Motor neuron (in vitro differentiated cells): ENCODE results near the gene LRP2. TPM values are rescaled to one million over a fixed set of nuclear protein-coding genes. Genes with fewer than 3 reads are reported as not detected.
"Not testable (repeated sequence)": the region's sequence is repeated elsewhere in the genome, so short reads cannot be mapped to it uniquely, and the experiment has no call there.

Source experiments
- ATAC-seq, 8 experiments: fragments of 200-7000 bp; cut with Tn5 transposase; replicated peaks in 6 of 8; 2 replicates each; pipeline ENCODE4 v1.8.0; 2021; ENCODE audit warnings: mild to moderate bottlenecking in 8 of 8, moderate library complexity in 8 of 8
- H3K27ac ChIP-seq, 2 donors: fragments of 250-450 bp; sonication (Bioruptor Pico); 2 replicates each; pipeline ENCODE4 v1.9.0; 2021; ENCODE audit warnings: antibody characterized with exemption in 2 of 2, mild to moderate bottlenecking in 2 of 2, moderate library complexity in 1 of 2
- H3K4me1 ChIP-seq, 2 donors: fragments of 250-450 bp; sonication (Bioruptor Pico); replicated peaks in 1 of 2; 2 replicates each; pipeline ENCODE4 v1.6.1; 2021; ENCODE audit warnings: antibody characterized with exemption in 2 of 2, mild to moderate bottlenecking in 2 of 2, moderate library complexity in 1 of 2
- H3K4me3 ChIP-seq, 5 donors: fragments of 250-450 bp; sonication (Bioruptor Pico); 2 replicates each; pipeline ENCODE4 v1.9.0; 2021; ENCODE audit warnings: antibody characterized with exemption in 5 of 5, mild to moderate bottlenecking in 5 of 5, moderate library complexity in 4 of 5
- WGBS, 10 experiments: fragments of 450-650 bp; shearing (Covaris generic); methylation state at CpG; one replicate each; pipeline ENCODE4 v1.0.0; 2022; 5-methylcytosine and 5-hydroxymethylcytosine counted together
- in situ Hi-C, 9 experiments: fragments of 400-800 bp; cut with MboI; loops; one replicate each; pipeline ENCODE4 v1.15.0; 2021; ENCODE audit warnings: low sequenced_read_pairs in 9 of 9, low pct_unique_long_range_greater_than_20kb in 2 of 9; ENCODE audit not compliant: unreplicated experiment in 9 of 9
- total RNA-seq, 8 experiments: library from RNA; unstranded; fragments of 300-600 nt; gene quantifications; 2 replicates each; pipeline versions ENCODE4 v1.2.3 to v1.2.4, GENCODE V29; 2022

LRP2 gene
- total RNA-seq, 8 experiments from 2014 or later, result 0.03 to 29.2 (median 6.5) TPM; not detected in 1

GRCh38 chr2:169285531-169286235, 76.7 kb downstream of the LRP2 start:
- Histone ChIP-seq H3K27ac (peak overlapping the region in 1 of 2 donors; percentile 43), H3K4me3 (no peak overlapping the region), H3K4me1 (peaks cover 18 to 27% of the 10 kb centered on the region in 2 donors)
- peak in 5 of 8 experiments; percentile 65 to 92 (median 75) for ATAC-seq
- 0 to 40% (median 14%) methylated on average over 2 to 5 of the region's 5 CpGs; no CpG with 5 or more reads in 2 of the 10 experiments for WGBS, 10 experiments
- in situ Hi-C loops, result no loop called here

GRCh38 chr2:169280502-169280901, 81.8 kb downstream of the LRP2 start:
- Histone ChIP-seq H3K4me3 (no peak overlapping the region), H3K27ac (no peak overlapping the region), H3K4me1 (peaks cover 2 to 8% of the 10 kb centered on the region in 2 donors)
- 7 to 100% (median 92%) methylated on average over 1 to 4 of the region's 4 CpGs; no CpG with 5 or more reads in 2 of the 10 experiments for WGBS, 10 experiments
- in situ Hi-C loops, result no loop called here
- no peak for ATAC-seq

- Histone ChIP-seq H3K27ac (no peak overlapping the region), H3K4me1 (no peaks in the 10 kb centered on the region), H3K4me3 (no peak overlapping the region)
- no peak for ATAC-seq
- in situ Hi-C loops, result no loop called here
- WGBS, 10 experiments, result 0 to 100% (median 89%) methylated on average over 2 to 7 of the region's 7 CpGs; no CpG with 5 or more reads in 1 of the 10 experiments
Observed at GRCh38 chr2:169275696-169276444, 86.5 kb downstream of the LRP2 start.

- no peak for ATAC-seq
- in situ Hi-C loops, result no loop called here
Observed at GRCh38 chr2:169272010-169272409, 90.3 kb downstream of the LRP2 start.

GRCh38 chr2:169270574-169270973, 91.8 kb downstream of the LRP2 start:
- H3K4me1 ChIP-seq, H3K4me3 ChIP-seq, in situ Hi-C loops, H3K27ac ChIP-seq, ATAC-seq: not testable (repeated sequence)
- 42 to 100% (median 94%) methylated on average over 1 to 2 of the region's 6 CpGs; no CpG with 5 or more reads in 4 of the 10 experiments for WGBS, 10 experiments

More at GRCh38 chr2:169272010-169272409, 90.3 kb downstream of the LRP2 start:
- no peak overlapping the region for H3K4me3 ChIP-seq
- 30 to 100% (median 92%) methylated on average over 3 to 4 of the region's 4 CpGs; no CpG with 5 or more reads in 1 of the 10 experiments for WGBS, 10 experiments
- no peaks in the 10 kb centered on the region for H3K4me1 ChIP-seq
- no peak overlapping the region for H3K27ac ChIP-seq

GRCh38 chr2:169265591-169265990, 96.7 kb downstream of the LRP2 start:
- 0 to 100% (median 70%) methylated on average over 1 of the region's 1 CpG; no CpG with 5 or more reads in 3 of the 10 experiments for WGBS, 10 experiments
- Histone ChIP-seq H3K4me1 (no peaks in the 10 kb centered on the region), H3K27ac (no peak overlapping the region), H3K4me3 (no peak overlapping the region)
- in situ Hi-C loops, result no loop called here
- ATAC-seq, result no peak

- no peak for ATAC-seq
- in situ Hi-C loops, result no loop called here
- no peak overlapping the region for H3K27ac ChIP-seq
- no peak overlapping the region for H3K4me3 ChIP-seq
- H3K4me1 ChIP-seq, result no peaks in the 10 kb centered on the region
Observed at GRCh38 chr2:169260846-169261642, 101.3 kb downstream of the LRP2 start.

GRCh38 chr2:169260246-169260645, 102.1 kb downstream of the LRP2 start:
- 20 to 100% (median 100%) methylated on average over 1 of the region's 1 CpG; no CpG with 5 or more reads in 5 of the 10 experiments for WGBS, 10 experiments
- in situ Hi-C loops, result no loop called here
- H3K27ac ChIP-seq, result no peak overlapping the region
- H3K4me1 ChIP-seq, result no peaks in the 10 kb centered on the region
- no peak for ATAC-seq
- no peak overlapping the region for H3K4me3 ChIP-seq

- H3K4me1 ChIP-seq, result no peaks in the 10 kb centered on the region
- 2 to 98% (median 79%) methylated on average over 2 to 5 of the region's 5 CpGs; no CpG with 5 or more reads in 1 of the 10 experiments for WGBS, 10 experiments
- no peak for ATAC-seq
- in situ Hi-C loops, result no loop called here
- no peak overlapping the region for H3K27ac ChIP-seq
- no peak overlapping the region for H3K4me3 ChIP-seq
Observed at GRCh38 chr2:169259402-169259801, 102.9 kb downstream of the LRP2 start.

- no peak overlapping the region for H3K4me3 ChIP-seq
- WGBS, 10 experiments, result 33 to 100% (median 81%) methylated on average over 1 to 3 of the region's 3 CpGs
- H3K4me1 ChIP-seq, result no peaks in the 10 kb centered on the region
- no peak for ATAC-seq
- no peak overlapping the region for H3K27ac ChIP-seq
- in situ Hi-C loops, result no loop called here
Observed at GRCh38 chr2:169258045-169258601, 104.2 kb downstream of the LRP2 start.

GRCh38 chr2:169254774-169255173, 107.6 kb downstream of the LRP2 start:
- 11 to 100% (median 56%) methylated on average over 1 to 4 of the region's 4 CpGs; no CpG with 5 or more reads in 4 of the 10 experiments for WGBS, 10 experiments
- peak in 3 of 8 experiments; percentile 28 to 32 (median 29) for ATAC-seq
- Histone ChIP-seq H3K4me3 (no peak overlapping the region), H3K27ac (no peak overlapping the region), H3K4me1 (no peaks in the 10 kb centered on the region)
- in situ Hi-C loops, result no loop called here

GRCh38 chr2:169247211-169247610, 115.1 kb downstream of the LRP2 start:
- ATAC-seq, result peak in 2 of 8 experiments; percentile 31 to 44
- H3K27ac ChIP-seq, result no peak overlapping the region
- H3K4me1 ChIP-seq, result peaks cover 0 to 6% of the 10 kb centered on the region in 2 donors
- in situ Hi-C loops, result no loop called here
- WGBS, 10 experiments, result 13 to 100% (median 88%) methylated on average over 1 to 4 of the region's 4 CpGs
- no peak overlapping the region for H3K4me3 ChIP-seq
